Breast epithelium (tissue), 4 donors: ENCODE results near the gene FAM227B. TPM values are rescaled to one million over a fixed set of nuclear protein-coding genes. Genes with fewer than 3 reads are reported as not detected.

Experiments
- DNase-seq, 2 donors: peaks; one replicate each; pipeline ENCODE4 v3.0.0-alpha.2; 2019; ENCODE audit warnings: low spot score in 2 of 2
- H3K27ac ChIP-seq, 2 donors: fragments of 200-600 bp; sonication (generic) in 1 of 2; one replicate each; pipeline ENCODE4 v1.5.1; 2016 to 2019; ENCODE audit warnings: mild to moderate bottlenecking in 1 of 2
- H3K27me3 ChIP-seq, 2 donors: fragments of 200-600 bp; sonication (generic) in 1 of 2; one replicate each; pipeline versions ENCODE4 v1.5.1 to v1.6.0; 2017 to 2019; ENCODE audit warnings: control low read depth in 1 of 2, mild to moderate bottlenecking in 1 of 2
- H3K36me3 ChIP-seq: fragments of 200-600 bp; one replicate; pipeline ENCODE4 v1.5.1; 2019
- H3K4me1 ChIP-seq, 2 donors: fragments of 200-600 bp; sonication (generic); one replicate each; pipeline ENCODE4 v1.5.1; 2016 to 2019; ENCODE audit warnings: control low read depth in 1 of 2
- H3K4me3 ChIP-seq, 3 donors: fragments of 200-600 bp; sonication (generic); 1 replicate in 2 of 3; 2 replicates in 1 of 3; pipeline ENCODE4 v1.5.1; 2016 to 2019; ENCODE audit warnings: mild to moderate bottlenecking in 3 of 3, moderate library complexity in 2 of 3
- H3K9me3 ChIP-seq, 2 donors: fragments of 200-600 bp; sonication (generic) in 1 of 2; one replicate each; pipeline ENCODE4 v1.5.1; 2016 to 2019; ENCODE audit warnings: control low read depth in 1 of 2
- CTCF ChIP-seq, 3 donors: fragments of 450-650 bp; IDR thresholded peaks; one replicate each; pipeline ENCODE4 v1.5.1; 2016 to 2017; ENCODE audit warnings: antibody characterized with exemption in 3 of 3, mild to moderate bottlenecking in 3 of 3, moderate library complexity in 3 of 3
- POLR2A ChIP-seq: fragments of 450-650 bp; IDR thresholded peaks from one replicate; pipeline ENCODE4 v1.6.1; 2016; ENCODE audit warnings: antibody characterized with exemption, mild to moderate bottlenecking, moderate library complexity
- POLR2AphosphoS5 ChIP-seq, 3 donors: sonication (generic); formaldehyde crosslinking; IDR thresholded peaks; one replicate each; pipeline ENCODE4 v1.6.1; 2017; ENCODE audit warnings: antibody characterized with exemption in 3 of 3
- intact Hi-C: fragments of 100-400 bp; cut with DNase I; formaldehyde crosslinking; loops from one replicate; pipeline ENCODE4 v1.15.1; 2023; ENCODE audit warnings: low total_unique reads
- total RNA-seq, 3 donors: library from RNA; depleted of rRNA; stranded (reverse); fragments of >200 nt; gene quantifications; one replicate each; pipeline ENCODE4 v1.1.0, GENCODE V29; 2016

Gene FAM227B
- total RNA-seq, 3 donors from 2014 or later: 1.3 to 13.0 (median 4.9) TPM

- no peaks in the 10 kb centered on the region for H3K36me3 ChIP-seq
- H3K27ac ChIP-seq: no peak overlapping the region
- no peaks in the 10 kb centered on the region for H3K4me1 ChIP-seq
- H3K27me3 ChIP-seq: no peaks in the 10 kb centered on the region
- peaks cover 7 to 23% of the 10 kb centered on the region in 2 donors for H3K9me3 ChIP-seq
- DNase-seq: no peak
- TF ChIP-seq POLR2AphosphoS5 (IDR thresholded peaks at IDR 0.05) (no peak), CTCF (IDR thresholded peaks at IDR 0.05) (no peak), POLR2A (no peak)
- no peak overlapping the region for H3K4me3 ChIP-seq
- intact Hi-C loops: no loop called here
These were observed 30.1 kb upstream of the FAM227B start for GRCh38 chr15:49650676-49651075.

GRCh38 chr15:49649987-49650386, 29.4 kb upstream of the FAM227B start:
- Histone ChIP-seq H3K36me3 (no peaks in the 10 kb centered on the region), H3K27me3 (no peaks in the 10 kb centered on the region), H3K9me3 (peaks cover 7 to 23% of the 10 kb centered on the region in 2 donors), H3K4me3 (no peak overlapping the region), H3K4me1 (no peaks in the 10 kb centered on the region), H3K27ac (no peak overlapping the region)
- intact Hi-C loops: no loop called here
- TF ChIP-seq CTCF (IDR thresholded peaks at IDR 0.05) (no peak), POLR2A (no peak), POLR2AphosphoS5 (IDR thresholded peaks at IDR 0.05) (no peak)
- DNase-seq: no peak

GRCh38 chr15:49646891-49647290, 26.3 kb upstream of the FAM227B start:
- Histone ChIP-seq H3K4me1 (no peaks in the 10 kb centered on the region), H3K9me3 (no peaks in the 10 kb centered on the region), H3K27ac (no peak overlapping the region), H3K36me3 (no peaks in the 10 kb centered on the region), H3K4me3 (no peak overlapping the region), H3K27me3 (no peaks in the 10 kb centered on the region)
- intact Hi-C loops: no loop called here
- TF ChIP-seq POLR2A (no peak), CTCF (IDR thresholded peaks at IDR 0.05) (no peak), POLR2AphosphoS5 (IDR thresholded peaks at IDR 0.05) (no peak)
- no peak for DNase-seq

GRCh38 chr15:49645941-49646340, 25.3 kb upstream of the FAM227B start:
- no peaks in the 10 kb centered on the region for H3K4me1 ChIP-seq
- TF ChIP-seq POLR2AphosphoS5 (IDR thresholded peaks at IDR 0.05) (no peak), CTCF (IDR thresholded peaks at IDR 0.05) (no peak), POLR2A (no peak)
- peak overlapping the region; percentile 63 to 72 for H3K27ac ChIP-seq
- DNase-seq: peak in 1 of 2 donors; percentile 30
- H3K27me3 ChIP-seq: no peaks in the 10 kb centered on the region
- no peaks in the 10 kb centered on the region for H3K9me3 ChIP-seq
- intact Hi-C loops: no loop called here
- H3K4me3 ChIP-seq: no peak overlapping the region
- H3K36me3 ChIP-seq: no peaks in the 10 kb centered on the region

- H3K9me3 ChIP-seq: no peaks in the 10 kb centered on the region
- TF ChIP-seq CTCF (IDR thresholded peaks at IDR 0.05): no peak
- no peak for TF ChIP-seq POLR2A
- no peak for TF ChIP-seq POLR2AphosphoS5 (IDR thresholded peaks at IDR 0.05)
- no peaks in the 10 kb centered on the region for H3K36me3 ChIP-seq
- H3K4me1 ChIP-seq: no peaks in the 10 kb centered on the region
- H3K27ac ChIP-seq: peak overlapping the region; percentile 5 to 63
- H3K27me3 ChIP-seq: no peaks in the 10 kb centered on the region
- H3K4me3 ChIP-seq: no peak overlapping the region
- intact Hi-C loops: no loop called here
- no peak for DNase-seq
These were observed 24.7 kb upstream of the FAM227B start for GRCh38 chr15:49645277-49645676.
